ENCODE measurements around the gene CACNG5.

DNA sequence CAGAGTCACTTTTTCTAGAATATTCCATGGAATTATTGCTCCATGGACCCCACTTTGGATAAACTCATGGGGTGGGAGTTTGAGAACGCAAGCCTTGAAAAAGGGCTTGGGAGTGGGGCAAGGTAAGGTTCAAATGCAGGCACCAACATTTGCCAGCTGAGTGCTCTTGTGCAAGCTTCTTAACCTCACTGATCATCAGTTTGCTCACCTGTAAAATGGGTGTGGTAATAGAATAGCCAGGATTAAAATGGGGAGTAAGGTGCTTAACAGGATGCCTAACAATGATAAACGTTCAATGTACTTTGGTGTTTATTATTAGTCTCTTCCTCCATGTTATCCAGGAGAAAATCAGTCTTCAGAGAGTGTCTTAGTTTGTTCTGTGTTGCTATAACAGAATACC, 39.0 kb downstream of the CACNG5 start:
- TF ChIP-seq, protein P1, sequence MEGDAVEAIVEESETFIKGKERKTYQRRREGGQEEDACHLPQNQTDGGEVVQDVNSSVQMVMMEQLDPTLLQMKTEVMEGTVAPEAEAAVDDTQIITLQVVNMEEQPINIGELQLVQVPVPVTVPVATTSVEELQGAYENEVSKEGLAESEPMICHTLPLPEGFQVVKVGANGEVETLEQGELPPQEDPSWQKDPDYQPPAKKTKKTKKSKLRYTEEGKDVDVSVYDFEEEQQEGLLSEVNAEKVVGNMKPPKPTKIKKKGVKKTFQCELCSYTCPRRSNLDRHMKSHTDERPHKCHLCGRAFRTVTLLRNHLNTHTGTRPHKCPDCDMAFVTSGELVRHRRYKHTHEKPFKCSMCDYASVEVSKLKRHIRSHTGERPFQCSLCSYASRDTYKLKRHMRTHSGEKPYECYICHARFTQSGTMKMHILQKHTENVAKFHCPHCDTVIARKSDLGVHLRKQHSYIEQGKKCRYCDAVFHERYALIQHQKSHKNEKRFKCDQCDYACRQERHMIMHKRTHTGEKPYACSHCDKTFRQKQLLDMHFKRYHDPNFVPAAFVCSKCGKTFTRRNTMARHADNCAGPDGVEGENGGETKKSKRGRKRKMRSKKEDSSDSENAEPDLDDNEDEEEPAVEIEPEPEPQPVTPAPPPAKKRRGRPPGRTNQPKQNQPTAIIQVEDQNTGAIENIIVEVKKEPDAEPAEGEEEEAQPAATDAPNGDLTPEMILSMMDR (IDR thresholded peaks at IDR 0.05; ENCODE audit: low read depth, low read length) = no peak
- no peak for TF ChIP-seq EZH2phosphoT487 (IDR thresholded peaks at IDR 0.05; ENCODE audit: low read depth)

Data from OCI-LY3 (cell line).